Smooth muscle cell (in vitro differentiated cells): ENCODE results near the gene BABAM2. TPM values are rescaled to one million over a fixed set of nuclear protein-coding genes. Genes with fewer than 3 reads are reported as not detected.
A peak's percentile ranks its signal among the peaks of the same experiment; 100 is the strongest.
"Not testable (repeated sequence)": the region's sequence is repeated elsewhere in the genome, so short reads cannot be mapped to it uniquely, and the experiment has no call there.

Source experiments
- DNase-seq: peaks from one replicate; lab custom pipeline; 2025; ENCODE audit not compliant: unreplicated experiment; lab: John Stamatoyannopoulos, UW
- H2AFZ ChIP-seq: fragments of 200-600 bp; sonication (generic); 2 replicates; pipeline ENCODE4 v1.6.0; 2016; ENCODE audit warnings: antibody characterized with exemption, low read depth, mild to moderate bottlenecking
- H3F3A ChIP-seq: fragments of 200-600 bp; sonication (generic); 2 replicates; pipeline ENCODE4 v1.6.0; 2017; ENCODE audit warnings: antibody characterized with exemption, low read depth
- H3K27ac ChIP-seq: fragments of 200-600 bp; sonication (generic); 2 replicates; pipeline ENCODE4 v1.5.1; 2016; ENCODE audit warnings: low read depth, mild to moderate bottlenecking
- H3K27me3 ChIP-seq: fragments of 200-600 bp; sonication (generic); 2 replicates; pipeline ENCODE4 v1.6.1; 2016; ENCODE audit warnings: low read depth, mild to moderate bottlenecking
- H3K36me3 ChIP-seq: fragments of 200-600 bp; sonication (generic); 2 replicates; pipeline ENCODE4 v1.5.1; 2016; ENCODE audit warnings: low read depth
- H3K4me1 ChIP-seq: fragments of 200-600 bp; sonication (generic); 2 replicates; pipeline ENCODE4 v1.5.1; 2016; ENCODE audit warnings: low read depth
- H3K4me2 ChIP-seq: fragments of 200-600 bp; sonication (generic); 2 replicates; pipeline ENCODE4 v1.6.0; 2016; ENCODE audit warnings: mild to moderate bottlenecking
- H3K4me3 ChIP-seq: fragments of 200-600 bp; sonication (generic); 2 replicates; pipeline ENCODE4 v1.5.1; 2016; ENCODE audit warnings: mild to moderate bottlenecking
- H3K79me2 ChIP-seq: fragments of 200-600 bp; sonication (generic); 2 replicates; pipeline ENCODE4 v1.6.0; 2016; ENCODE audit warnings: low read depth, mild to moderate bottlenecking
- H3K9ac ChIP-seq: fragments of 200-600 bp; sonication (generic); 2 replicates; pipeline ENCODE4 v1.6.0; 2016; ENCODE audit warnings: low read depth
- H3K9me3 ChIP-seq: fragments of 200-600 bp; sonication (generic); replicated peaks from 2 replicates; pipeline ENCODE4 v1.5.1; 2016; ENCODE audit warnings: low read depth
- H4K20me1 ChIP-seq: fragments of 200-600 bp; sonication (generic); 2 replicates; pipeline ENCODE4 v1.6.0; 2016; ENCODE audit warnings: low read depth
- WGBS: methylation state at CpG from one replicate; pipeline ENCODE4 v1.1.7; 2016; ENCODE audit warnings: low lambda C conversion rate; 5-methylcytosine and 5-hydroxymethylcytosine counted together
- polyA plus RNA-seq: library from polyadenylated mRNA; unstranded; fragments of >200 nt; fragmentation: Nextera tagmentation; extraction: Ambion mirVana; gene quantifications from 2 replicates; pipeline ENCODE4 v1.2.1, GENCODE V29; 2016
- total RNA-seq: library from RNA; depleted of rRNA; stranded (reverse); fragments of >200 nt; gene quantifications from 2 replicates; pipeline ENCODE4 v1.2.3, GENCODE V29; 2014
- TF ChIP-seq, protein P1 (sequence below): fragments of 200-600 bp; sonication (generic); IDR thresholded peaks from 2 replicates; pipeline ENCODE4 v1.5.1; 2017; ENCODE audit warnings: borderline replicate concordance, mild to moderate bottlenecking, antibody characterized with exemption; ENCODE audit not compliant: insufficient read depth, poor library complexity, severe bottlenecking

BABAM2 gene
- total and polyA plus RNA-seq, 2 experiments from 2014 or later = 26.5 to 29.1 TPM

DNA sequence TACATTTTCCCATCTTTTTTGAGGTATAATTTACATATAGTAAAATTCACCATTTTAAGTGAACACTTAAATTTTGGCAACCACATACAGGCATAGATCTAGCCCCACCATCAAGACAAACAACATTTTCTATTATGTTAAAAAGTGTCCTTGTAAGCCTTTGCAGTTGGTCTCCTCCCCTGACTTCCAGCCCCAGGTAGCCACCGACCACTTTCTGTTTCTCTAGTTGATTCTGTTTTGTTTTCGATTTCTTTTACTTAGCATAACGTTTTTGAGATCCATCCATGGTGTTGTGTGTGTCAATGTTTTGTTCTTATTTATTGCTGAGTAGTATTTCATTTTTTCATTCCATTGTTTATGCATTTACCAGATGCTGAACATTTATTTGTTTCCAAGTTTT is 366.7 kb downstream of the BABAM2 start:
- Histone ChIP-seq H2AFZ (no peak overlapping the region), H3K27me3 (no peaks in the 10 kb centered on the region), H3K9me3 (no peaks in the 10 kb centered on the region), H3K4me2 (no peak overlapping the region), H4K20me1 (no peaks in the 10 kb centered on the region), H3K4me3 (no peak overlapping the region), H3K27ac (no peak overlapping the region), H3K36me3 (no peaks in the 10 kb centered on the region), H3F3A (no peaks in the 10 kb centered on the region), H3K9ac (no peak overlapping the region), H3K79me2 (no peaks in the 10 kb centered on the region), H3K4me1 (no peaks in the 10 kb centered on the region)
- no peak for DNase-seq
- WGBS = 94% methylated on average over 3 of the region's 3 CpGs
- TF ChIP-seq, protein P1, sequence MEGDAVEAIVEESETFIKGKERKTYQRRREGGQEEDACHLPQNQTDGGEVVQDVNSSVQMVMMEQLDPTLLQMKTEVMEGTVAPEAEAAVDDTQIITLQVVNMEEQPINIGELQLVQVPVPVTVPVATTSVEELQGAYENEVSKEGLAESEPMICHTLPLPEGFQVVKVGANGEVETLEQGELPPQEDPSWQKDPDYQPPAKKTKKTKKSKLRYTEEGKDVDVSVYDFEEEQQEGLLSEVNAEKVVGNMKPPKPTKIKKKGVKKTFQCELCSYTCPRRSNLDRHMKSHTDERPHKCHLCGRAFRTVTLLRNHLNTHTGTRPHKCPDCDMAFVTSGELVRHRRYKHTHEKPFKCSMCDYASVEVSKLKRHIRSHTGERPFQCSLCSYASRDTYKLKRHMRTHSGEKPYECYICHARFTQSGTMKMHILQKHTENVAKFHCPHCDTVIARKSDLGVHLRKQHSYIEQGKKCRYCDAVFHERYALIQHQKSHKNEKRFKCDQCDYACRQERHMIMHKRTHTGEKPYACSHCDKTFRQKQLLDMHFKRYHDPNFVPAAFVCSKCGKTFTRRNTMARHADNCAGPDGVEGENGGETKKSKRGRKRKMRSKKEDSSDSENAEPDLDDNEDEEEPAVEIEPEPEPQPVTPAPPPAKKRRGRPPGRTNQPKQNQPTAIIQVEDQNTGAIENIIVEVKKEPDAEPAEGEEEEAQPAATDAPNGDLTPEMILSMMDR = no peak

GRCh38 chr2:28259226-28259625 is 368.7 kb downstream of the BABAM2 start:
- H3K79me2 ChIP-seq, H3K27ac ChIP-seq, H3F3A ChIP-seq, H3K4me3 ChIP-seq, H3K36me3 ChIP-seq, H3K9me3 ChIP-seq, H3K9ac ChIP-seq, H3K4me2 ChIP-seq, H3K27me3 ChIP-seq, H4K20me1 ChIP-seq, DNase-seq, H2AFZ ChIP-seq: not testable (repeated sequence)
- 80% methylated on average over 5 of the region's 5 CpGs for WGBS
- H3K4me1 ChIP-seq = peaks cover 11% of the 10 kb centered on the region

- no peak overlapping the region for H3K4me2 ChIP-seq
- DNase-seq = no peak
- H3K9ac ChIP-seq = no peak overlapping the region
- no peaks in the 10 kb centered on the region for H4K20me1 ChIP-seq
- peaks cover 16% of the 10 kb centered on the region for H3F3A ChIP-seq
- H2AFZ ChIP-seq = no peak overlapping the region
- peaks cover 26% of the 10 kb centered on the region for H3K4me1 ChIP-seq
- no peaks in the 10 kb centered on the region for H3K9me3 ChIP-seq
- no peak overlapping the region for H3K27ac ChIP-seq
- H3K27me3 ChIP-seq = no peaks in the 10 kb centered on the region
- TF ChIP-seq, protein P1 = no peak
- no peaks in the 10 kb centered on the region for H3K36me3 ChIP-seq
- WGBS = 71% methylated on average over 5 of the region's 5 CpGs
- no peaks in the 10 kb centered on the region for H3K79me2 ChIP-seq
- H3K4me3 ChIP-seq = no peak overlapping the region
Measured at GRCh38 chr2:28263690-28264089, 373.2 kb downstream of the BABAM2 start.

DNA sequence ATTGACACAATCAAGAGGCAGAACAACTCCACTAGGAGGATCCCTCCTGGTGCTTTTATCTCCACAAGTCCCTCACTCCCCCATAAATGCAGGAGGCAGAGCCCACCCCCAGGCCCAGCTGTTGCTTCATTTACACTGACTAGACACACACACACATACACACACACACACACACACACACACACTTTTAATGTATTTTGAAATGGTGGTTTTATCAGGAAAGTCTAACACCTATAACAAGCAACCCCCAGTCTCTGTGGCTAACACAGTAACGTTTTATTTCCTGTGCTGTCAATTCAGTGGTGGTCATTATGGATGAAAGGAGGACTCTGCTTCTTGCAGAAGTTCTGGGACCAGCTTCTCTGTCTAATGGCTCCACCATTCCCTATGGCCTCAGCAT is 376.8 kb downstream of the BABAM2 start:
- Histone ChIP-seq H3K79me2 (no peaks in the 10 kb centered on the region), H3K36me3 (no peaks in the 10 kb centered on the region), H3K4me3 (no peak overlapping the region), H3K9ac (no peak overlapping the region), H3F3A (peaks cover 37% of the 10 kb centered on the region), H4K20me1 (no peaks in the 10 kb centered on the region), H3K4me2 (no peak overlapping the region), H2AFZ (no peak overlapping the region), H3K27ac (peak overlapping the region; percentile 87), H3K9me3 (no peaks in the 10 kb centered on the region), H3K27me3 (no peaks in the 10 kb centered on the region), H3K4me1 (peaks cover 42% of the 10 kb centered on the region)
- DNase-seq = no peak
- WGBS = 43% methylated on average over 1 of the region's 1 CpG
- TF ChIP-seq, protein P1 = no peak
